Activated CD4-positive, CD25-positive, alpha-beta regulatory T cell treated with anti-CD3 and anti-CD28 coated beads, Interleukin-2, amount 50 U/mL, for 24 hours (primary cell): ENCODE measurements around the gene DNASE1L3.

Experiments used
- ATAC-seq, 2 donors: fragments of 150-1000 bp; cut with Tn5 transposase; one replicate each; pipeline ENCODE4 v1.10.0; 2021; ENCODE audit warnings: mild to moderate bottlenecking in 1 of 2, moderate library complexity in 1 of 2

DNASE1L3 gene

GRCh38 chr3:58176827-58177489 lies 33.8 kb downstream of the DNASE1L3 start:
- no peak for ATAC-seq

DNA sequence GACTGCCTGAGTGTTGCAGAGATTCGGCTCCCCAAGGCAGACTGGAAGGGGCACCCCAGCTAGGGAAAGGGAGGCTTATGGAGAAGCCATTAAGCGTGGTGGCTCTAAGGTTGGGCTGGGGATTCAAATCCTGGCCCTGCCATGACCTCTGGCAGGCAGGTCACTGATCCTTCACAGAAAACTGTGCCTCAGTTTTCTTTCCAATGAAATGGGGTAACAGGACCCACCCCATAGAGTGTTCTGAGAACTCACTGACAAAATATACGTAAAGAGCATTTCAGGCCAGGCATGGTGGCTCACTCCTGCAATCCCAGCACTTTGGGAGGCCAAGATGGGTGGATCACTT lies 34.6 kb downstream of the DNASE1L3 start:
- no peak for ATAC-seq

DNA sequence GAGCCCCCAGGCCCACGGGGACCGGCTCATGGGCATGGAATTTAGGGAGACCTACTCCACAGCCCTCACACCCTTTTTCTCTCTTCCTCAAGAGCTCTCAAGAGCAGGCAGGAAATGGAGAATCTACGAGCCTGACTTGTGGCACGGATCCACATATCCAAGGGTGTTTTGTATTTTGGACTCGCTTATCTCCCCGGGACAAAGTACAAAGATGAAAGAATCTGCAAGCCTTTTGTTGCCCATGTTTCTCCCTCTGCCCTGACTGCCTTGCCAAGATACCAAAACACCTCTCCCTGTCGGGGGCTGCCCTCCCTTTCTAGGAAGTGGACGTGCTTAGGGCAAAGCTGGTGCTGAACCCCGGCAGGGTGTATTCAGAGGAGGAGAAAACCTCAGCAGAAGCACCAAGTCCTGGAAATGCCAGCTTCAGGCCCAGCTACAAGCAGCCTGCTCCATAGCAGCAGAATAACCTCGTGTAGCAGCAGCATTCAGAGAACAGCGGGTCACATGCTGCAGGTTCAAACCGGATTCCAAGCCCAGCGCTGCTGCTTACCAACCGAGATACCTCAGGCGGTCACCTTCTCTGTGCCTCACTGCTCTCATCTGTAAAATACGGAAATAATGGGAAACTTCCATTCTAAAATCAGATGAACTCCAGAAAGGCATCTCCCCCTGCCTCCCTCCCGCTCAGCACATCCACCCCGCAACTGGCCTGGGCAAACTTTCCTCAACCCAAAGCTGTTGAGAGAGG lies 35.2 kb downstream of the DNASE1L3 start:
- no peak for ATAC-seq

GRCh38 chr3:58175187-58175436 lies 35.7 kb downstream of the DNASE1L3 start:
- ATAC-seq = no peak

DNA sequence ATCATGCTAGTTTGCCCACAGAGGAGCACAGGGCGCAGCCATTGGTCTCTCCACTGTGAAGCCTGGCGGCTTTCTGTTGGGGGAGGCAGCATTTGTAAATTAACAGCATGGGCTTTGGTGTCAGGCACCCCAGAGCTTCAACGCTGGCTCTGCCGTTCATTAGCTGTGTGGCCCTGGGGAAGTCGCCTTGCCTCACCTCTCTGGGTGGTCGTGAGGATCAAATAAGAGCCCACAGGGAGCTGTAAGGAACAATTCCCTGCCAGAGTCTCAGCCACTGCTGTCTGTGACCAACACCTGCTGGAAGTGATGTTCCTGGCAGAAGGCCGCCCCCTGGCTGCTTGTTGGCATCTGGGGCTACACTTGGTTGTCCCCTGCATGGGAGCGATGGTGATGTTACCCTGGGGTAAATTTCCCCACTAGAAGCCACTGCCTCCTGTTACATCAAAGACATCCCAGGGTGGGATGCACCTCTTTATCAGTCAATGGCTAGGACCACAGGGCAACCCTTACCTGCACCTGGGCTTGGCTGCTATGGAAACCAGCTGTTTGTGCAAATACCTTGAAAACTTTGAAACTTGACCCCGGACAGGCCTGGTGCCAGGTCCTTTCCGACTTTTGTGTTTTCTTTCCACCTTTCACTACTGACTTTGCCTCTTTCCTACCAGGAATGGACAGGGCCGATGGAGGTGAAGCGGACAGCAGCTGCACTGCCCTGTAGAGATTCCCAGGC lies 36.9 kb downstream of the DNASE1L3 start:
- ATAC-seq = no peak

- ATAC-seq = no peak
Measured at GRCh38 chr3:58173029-58173668, 37.6 kb downstream of the DNASE1L3 start.

DNA sequence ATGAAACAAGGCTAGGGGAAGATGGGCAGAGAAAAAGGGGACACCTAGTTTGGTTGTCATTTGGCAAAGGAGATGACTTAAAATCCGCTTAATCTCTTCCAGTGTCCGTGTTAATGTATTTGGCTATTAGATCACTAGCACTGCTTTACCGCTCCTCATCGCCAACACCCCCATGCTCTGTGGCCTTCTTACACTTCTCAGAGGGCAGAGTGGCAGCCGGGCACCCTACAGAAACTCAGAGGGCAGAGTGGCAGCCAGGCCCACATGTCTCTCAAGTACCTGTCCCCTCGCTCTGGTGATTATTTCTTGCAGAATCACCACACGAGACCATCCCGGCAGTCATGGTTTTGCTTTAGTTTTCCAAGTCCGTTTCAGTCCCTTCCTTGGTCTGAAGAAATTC lies 39.6 kb downstream of the DNASE1L3 start:
- ATAC-seq = no peak

DNA sequence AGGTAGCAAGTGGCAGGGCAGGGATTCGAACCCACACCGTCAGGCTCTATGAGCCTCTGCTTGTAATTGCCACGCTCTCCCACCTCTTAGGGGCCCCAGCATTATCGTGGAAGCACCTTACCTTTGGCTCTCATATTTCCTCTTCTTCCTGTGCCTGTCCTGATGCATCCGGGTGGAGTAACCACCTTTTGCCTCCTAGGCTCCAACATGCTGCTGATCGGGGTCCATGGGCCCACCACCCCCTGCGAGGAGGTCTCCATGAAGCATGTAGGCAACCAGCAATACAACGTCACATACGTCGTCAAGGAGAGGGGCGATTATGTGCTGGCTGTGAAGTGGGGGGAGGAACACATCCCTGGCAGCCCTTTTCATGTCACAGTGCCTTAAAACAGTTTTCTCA lies 40.4 kb downstream of the DNASE1L3 start:
- ATAC-seq = no peak

- no peak for ATAC-seq
Measured at GRCh38 chr3:58169371-58169770, 41.4 kb downstream of the DNASE1L3 start.

GRCh38 chr3:58168498-58168897 lies 42.3 kb downstream of the DNASE1L3 start:
- no peak for ATAC-seq

DNA sequence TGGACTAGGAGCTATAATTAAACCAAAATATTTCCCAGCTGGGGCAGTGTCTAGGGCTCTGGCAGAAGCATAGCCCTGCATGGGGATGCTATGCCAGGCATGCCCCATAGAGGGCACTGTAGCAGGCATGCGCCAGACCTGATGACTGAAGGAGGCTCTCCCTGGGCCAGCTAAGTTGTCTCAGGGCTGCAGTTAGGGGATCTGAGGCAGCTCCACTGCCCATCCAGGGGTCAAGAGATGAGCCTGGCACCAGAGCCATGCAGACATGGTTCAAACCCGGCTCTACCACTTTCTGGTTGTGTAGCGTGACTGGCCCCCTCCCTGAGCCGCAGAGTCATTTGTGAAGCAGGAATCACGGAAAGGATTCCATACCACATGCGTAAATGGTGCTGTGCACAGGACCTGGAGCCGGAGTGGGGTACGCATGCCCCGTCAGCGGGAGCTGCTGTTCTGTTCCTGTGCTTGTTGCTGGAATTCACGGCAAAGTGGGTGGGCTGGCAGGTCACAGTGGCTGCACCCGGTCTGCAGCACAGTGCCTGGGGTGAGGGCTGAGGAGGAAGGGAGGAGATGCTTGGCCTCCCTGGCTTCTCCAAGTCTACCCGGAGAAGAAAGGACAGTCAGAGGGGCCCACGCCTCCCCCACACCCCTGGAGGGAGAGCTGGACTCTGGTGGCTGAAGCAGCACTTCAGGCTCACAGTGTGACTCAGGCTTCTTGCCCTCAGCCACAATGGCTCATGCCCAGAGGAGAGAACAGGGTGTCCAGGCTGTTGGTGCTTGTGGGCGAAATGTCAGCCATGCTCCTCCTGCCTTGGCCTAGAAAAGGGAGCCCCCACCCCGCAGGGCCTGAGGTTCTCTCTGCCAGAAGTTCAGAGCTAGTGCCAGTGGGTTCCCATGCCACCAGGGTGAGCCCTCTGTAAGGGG lies 43.1 kb downstream of the DNASE1L3 start:
- peak; percentile 70 to 87 for ATAC-seq

DNA sequence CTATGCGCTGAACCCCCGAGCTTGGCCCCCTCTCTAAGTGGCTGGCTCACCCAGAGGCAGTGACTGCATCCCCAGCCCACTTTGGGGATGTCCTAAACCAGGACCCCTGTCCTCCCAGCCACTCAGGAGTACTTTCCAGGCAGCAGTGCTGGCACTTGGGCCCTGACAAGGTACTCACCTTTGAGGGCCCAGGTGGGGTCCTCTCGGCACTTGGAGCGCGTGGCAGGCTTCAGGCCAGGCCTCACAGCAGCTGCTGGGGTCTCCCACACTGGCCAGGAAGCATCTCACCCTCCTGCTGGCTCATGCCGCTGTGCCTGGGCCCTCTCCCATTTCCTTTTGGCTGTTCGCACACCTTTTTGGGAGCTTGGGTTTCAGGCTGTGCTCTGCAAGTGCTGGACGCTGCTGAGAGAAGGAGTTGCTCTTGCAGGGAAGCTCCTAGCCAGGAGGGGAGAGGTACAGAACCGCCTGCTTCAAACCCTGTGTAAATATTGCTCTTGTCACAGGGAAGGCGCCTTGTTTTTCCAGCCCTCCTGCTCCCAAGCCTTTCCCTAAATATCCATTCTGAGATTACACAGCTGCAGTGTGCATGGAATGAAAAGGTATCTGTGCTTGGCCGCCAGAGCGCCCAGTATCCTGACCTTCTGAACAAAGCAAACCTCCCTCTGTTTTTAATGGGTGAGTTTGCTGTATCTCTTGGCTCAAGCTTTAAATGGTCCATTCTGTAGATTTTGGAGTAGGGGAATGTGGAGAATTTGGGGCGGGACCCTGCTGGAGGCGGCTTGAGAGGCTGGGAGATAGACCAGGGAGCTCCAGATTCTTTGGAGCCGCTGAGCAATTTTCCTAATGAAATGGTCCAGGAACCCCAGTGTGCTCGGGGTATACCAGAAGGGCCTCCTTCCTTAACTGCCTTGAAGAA lies 45.6 kb downstream of the DNASE1L3 start:
- no peak for ATAC-seq

DNA sequence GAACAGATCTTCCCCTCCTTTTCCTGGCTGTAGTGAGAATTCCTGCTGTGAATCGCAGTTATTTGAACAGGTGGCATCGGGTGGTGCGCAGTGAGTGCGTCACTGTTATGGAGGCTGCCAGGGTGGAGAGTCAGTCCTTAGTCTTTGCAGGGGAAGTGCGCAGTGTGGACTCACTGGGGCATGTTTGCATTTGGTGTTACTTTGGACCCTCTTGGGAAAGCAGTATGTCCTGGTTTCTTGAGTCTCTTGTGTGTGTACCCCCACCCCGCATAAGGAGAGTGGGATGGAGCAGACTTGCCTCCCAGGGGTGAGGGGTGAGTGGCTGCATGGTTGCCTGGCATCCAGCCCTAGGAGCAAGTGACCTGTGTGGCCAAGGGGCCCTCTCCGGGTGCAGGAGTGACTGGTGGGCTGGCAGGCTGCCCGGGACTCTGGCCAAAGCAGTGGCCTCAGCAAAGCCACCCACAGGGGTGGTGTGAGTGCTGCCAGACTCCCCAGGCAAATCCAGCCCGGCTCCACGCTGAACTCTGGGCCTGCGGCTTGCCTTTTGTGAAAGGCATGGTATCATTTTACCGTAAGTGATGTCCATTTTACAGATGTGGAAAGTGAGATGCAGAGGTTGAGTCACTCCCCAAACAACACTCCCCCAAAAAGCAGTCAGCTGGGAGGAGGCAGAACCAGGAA lies 46.4 kb downstream of the DNASE1L3 start:
- ATAC-seq = no peak

GRCh38 chr3:58163234-58163633 lies 47.5 kb downstream of the DNASE1L3 start:
- no peak for ATAC-seq

- no peak for ATAC-seq
Measured at GRCh38 chr3:58161435-58162398, 49.1 kb downstream of the DNASE1L3 start.

DNA sequence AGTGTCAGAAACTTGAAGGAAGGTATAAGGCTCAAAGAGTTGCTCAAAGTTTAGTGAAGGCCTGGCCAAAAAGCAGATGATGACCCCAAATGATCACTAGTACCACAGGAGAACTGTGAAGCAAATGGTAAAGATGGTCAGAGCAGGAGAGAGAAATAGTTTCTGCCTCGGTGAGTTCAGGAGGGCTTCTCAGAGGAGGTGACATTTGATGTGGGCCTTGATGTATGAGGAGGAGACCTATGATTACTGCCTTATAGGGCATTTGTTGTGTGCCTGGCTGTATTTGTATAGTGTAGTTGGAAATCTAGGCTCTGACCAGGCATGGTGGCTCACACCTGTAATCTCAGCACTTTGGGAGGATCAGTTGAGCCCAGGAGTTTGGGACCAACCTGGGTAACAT lies 50.4 kb downstream of the DNASE1L3 start:
- no peak for ATAC-seq

DNA sequence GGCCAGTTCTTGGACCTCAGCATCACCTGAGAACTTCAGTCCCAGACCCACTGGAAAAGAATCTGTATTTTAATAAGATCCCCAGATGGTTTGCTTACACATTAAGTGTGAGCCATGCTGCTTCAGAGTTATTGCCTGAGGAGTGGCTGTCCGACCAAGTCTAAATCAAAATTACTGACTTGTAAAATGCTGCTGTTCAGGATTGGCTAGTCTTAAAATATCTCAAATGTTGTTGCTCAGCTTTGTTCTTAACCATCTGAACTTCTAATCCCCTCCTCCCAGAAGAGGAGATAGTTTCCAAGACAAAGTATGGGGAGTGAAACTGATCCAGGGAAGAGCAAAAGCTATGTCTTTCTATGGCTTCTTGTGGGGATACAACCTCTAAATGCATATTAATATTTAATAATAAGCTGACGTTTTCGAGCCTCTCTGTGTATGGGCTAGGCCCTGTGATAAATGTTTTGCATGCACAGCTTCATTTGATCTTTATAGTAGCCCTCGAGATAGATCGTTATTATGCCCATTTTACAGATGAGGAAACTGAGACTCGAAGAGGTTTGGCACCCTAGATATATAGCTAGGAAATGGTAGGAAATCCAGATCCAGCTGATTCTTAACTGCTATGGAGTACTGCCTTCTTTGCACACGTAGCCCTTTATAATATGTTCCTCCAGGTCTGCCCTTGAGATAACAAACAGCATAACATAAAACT lies 52.2 kb downstream of the DNASE1L3 start:
- ATAC-seq = no peak

GRCh38 chr3:58157700-58158099 lies 53.1 kb downstream of the DNASE1L3 start:
- ATAC-seq = no peak

- ATAC-seq = no peak
Measured at GRCh38 chr3:58155838-58156237, 54.9 kb downstream of the DNASE1L3 start.
